Peyer's patch (tissue), 4 donors: ENCODE results near the gene MIOS. TPM values are rescaled to one million over a fixed set of nuclear protein-coding genes. Genes with fewer than 3 reads are reported as not detected.
"Not testable (repeated sequence)": the region's sequence is repeated elsewhere in the genome, so short reads cannot be mapped to it uniquely, and the experiment has no call there.

Experiments used
- DNase-seq, 3 donors: peaks; one replicate each; pipeline ENCODE4 v3.0.0-alpha.2; 2017 to 2019
- H3K27ac ChIP-seq, 4 donors: fragments of 200-600 bp; sonication (generic); one replicate each; pipeline ENCODE4 v1.5.1; 2016 to 2019
- H3K27me3 ChIP-seq, 2 donors: fragments of 200-600 bp; sonication (generic); one replicate each; pipeline ENCODE4 v1.5.1; 2019
- H3K36me3 ChIP-seq, 3 donors: fragments of 200-600 bp; sonication (generic); one replicate each; pipeline ENCODE4 v1.5.1; 2016 to 2019
- H3K4me1 ChIP-seq, 4 donors: fragments of 200-600 bp; sonication (generic); one replicate each; pipeline ENCODE4 v1.5.1; 2016 to 2019
- H3K4me3 ChIP-seq, 4 donors: fragments of 200-600 bp; sonication (generic); 1 replicate in 3 of 4; 2 replicates in 1 of 4; pipeline ENCODE4 v1.5.1; 2016 to 2019; ENCODE audit warnings: mild to moderate bottlenecking in 1 of 4
- H3K9me3 ChIP-seq, 4 donors: fragments of 200-600 bp; sonication (generic); one replicate each; pipeline ENCODE4 v1.5.1; 2016 to 2019; ENCODE audit warnings: mild to moderate bottlenecking in 1 of 4
- CTCF ChIP-seq, 6 experiments: fragments of 450-650 bp in 4 of 6; fragments of 200-600 bp in 2 of 6; sonication (generic) in 1 of 6; IDR thresholded peaks; one replicate each; pipeline ENCODE4 v1.5.1; 2017 to 2019; ENCODE audit warnings: antibody characterized with exemption in 6 of 6, mild to moderate bottlenecking in 3 of 6, moderate library complexity in 1 of 6
- POLR2A ChIP-seq, 2 donors: fragments of 450-650 bp; IDR thresholded peaks; one replicate each; pipeline ENCODE4 v1.5.1; 2017; ENCODE audit warnings: antibody characterized with exemption in 2 of 2, mild to moderate bottlenecking in 2 of 2, moderate library complexity in 2 of 2
- total RNA-seq, 4 donors: library from RNA; depleted of rRNA; stranded (reverse); fragments of >200 nt; gene quantifications; one replicate each; pipeline ENCODE4 v1.1.0, GENCODE V29; 2016

MIOS gene
- total RNA-seq, 4 donors from 2014 or later = 17.1 to 42.9 (median 26.8) TPM

DNA sequence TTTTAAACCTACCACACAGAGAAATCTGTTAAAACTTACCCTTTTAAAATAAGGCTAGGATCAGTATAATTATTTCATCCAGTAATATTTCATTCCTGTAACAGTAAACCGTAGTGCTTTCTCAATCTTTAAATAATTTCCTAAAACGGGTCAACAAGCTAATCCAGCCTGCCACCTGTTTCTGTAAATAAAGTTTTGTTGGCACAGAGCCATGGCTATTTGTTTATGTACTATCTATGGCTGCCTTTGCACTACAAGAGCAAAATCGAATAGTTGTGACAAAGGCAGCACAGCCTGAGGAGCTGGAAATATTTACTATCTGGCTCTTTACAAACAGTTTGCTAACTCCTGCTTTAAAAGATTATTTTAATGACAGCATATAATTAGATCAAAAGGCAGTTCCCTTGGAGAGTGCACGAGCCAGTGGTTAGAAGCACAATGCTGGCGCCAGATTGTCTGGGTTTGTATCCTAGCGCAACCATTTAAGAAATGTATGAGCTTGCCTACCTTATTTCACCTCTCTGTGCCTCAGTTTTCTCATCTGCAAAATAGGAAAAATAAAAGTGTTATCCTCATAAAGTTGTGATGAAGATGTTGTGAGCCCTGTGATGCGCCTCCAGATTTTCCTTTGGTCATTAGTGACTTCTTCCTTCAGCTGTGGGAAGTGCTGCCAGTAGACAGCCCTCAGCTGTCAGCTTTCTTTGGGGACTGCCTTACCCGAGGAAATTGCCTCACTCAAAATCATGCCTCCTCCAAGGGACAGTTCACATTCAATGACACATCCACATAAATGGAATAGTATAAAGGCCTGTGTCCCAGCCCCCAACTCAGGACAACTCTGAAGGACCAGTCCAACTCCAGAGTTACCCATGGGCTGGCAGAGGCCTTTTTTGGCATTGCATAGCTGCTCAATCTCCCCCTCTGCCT, 11.8 kb upstream of the MIOS start:
- Histone ChIP-seq H3K36me3 (no peaks in the 10 kb centered on the region), H3K27me3 (no peaks in the 10 kb centered on the region), H3K4me1 (no peaks in the 10 kb centered on the region), H3K27ac (no peak overlapping the region), H3K9me3 (no peaks in the 10 kb centered on the region), H3K4me3 (no peak overlapping the region)
- no peak for TF ChIP-seq POLR2A (IDR thresholded peaks at IDR 0.05)
- DNase-seq = no peak

DNA sequence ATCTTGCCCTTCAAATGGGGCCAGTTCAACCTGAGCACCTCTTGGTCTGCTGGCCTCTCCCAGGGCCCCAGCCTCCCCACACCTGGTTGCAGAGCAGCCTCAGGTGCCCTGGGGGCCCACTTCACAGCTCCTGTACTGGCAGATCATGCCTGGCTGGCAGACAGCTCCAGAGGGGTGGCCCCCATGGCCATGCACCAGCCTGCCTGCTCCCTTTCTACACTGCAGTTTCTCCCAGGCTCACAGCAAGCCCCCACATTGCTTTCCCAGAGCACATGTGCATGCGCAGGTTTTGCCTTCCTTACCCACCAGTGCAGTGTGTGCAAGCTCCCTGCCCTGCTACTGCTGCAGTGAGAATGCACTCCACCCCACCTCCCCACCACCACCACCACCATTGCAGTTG, 9.8 kb upstream of the MIOS start:
- H3K4me1 ChIP-seq = no peaks in the 10 kb centered on the region
- H3K27me3 ChIP-seq = no peaks in the 10 kb centered on the region
- H3K9me3 ChIP-seq = no peaks in the 10 kb centered on the region
- DNase-seq = no peak
- TF ChIP-seq CTCF (IDR thresholded peaks at IDR 0.05) (no peak), POLR2A (IDR thresholded peaks at IDR 0.05) (no peak)
- H3K36me3 ChIP-seq = no peaks in the 10 kb centered on the region
- H3K27ac ChIP-seq = no peak overlapping the region
- no peak overlapping the region for H3K4me3 ChIP-seq

DNA sequence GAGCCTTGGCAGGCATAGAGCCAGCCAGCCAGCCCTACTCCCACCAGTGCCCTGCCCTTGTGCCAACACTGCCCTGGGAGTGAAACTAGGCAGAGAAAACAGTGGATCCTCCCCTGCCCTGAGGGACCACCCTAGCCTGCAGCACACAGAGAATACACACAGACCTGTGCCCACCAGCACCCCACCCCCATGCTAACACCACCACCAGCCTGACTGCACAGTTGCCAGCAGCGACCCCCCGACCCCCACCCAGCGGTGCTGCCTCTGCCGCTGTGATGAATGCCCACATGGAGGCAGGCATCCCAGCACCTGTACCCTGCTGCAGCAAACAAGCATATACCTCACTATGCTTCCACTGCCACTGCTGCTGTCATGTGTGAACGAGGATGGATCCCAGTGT, 9.4 kb upstream of the MIOS start:
- Histone ChIP-seq H3K4me1 (no peaks in the 10 kb centered on the region), H3K27me3 (no peaks in the 10 kb centered on the region)

DNA sequence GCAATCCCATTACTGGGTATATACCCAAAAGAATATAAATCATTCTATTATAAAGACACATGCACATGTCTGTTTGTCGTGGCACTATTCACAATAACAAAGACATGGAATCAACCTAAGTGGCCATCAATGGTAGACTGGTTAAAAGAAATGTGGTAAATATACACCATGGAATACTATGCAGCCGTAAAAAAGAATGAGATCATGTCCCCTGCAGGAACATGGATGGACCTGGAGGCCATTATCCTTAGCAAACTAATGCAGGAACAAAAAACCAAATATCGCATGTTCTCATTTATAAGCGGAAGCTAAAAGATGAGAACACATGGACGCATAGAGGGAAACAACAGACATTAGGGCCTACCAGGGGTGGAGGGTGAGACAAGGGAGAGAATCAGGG, 5.1 kb upstream of the MIOS start:
- H3K4me3 ChIP-seq, H3K27me3 ChIP-seq, H3K36me3 ChIP-seq, H3K9me3 ChIP-seq, H3K27ac ChIP-seq, H3K4me1 ChIP-seq, DNase-seq: not testable (repeated sequence)

More for the DNA sequence above, 9.4 kb upstream of the MIOS start:
- Histone ChIP-seq H3K27ac (no peak overlapping the region), H3K4me3 (no peak overlapping the region), H3K36me3 (no peaks in the 10 kb centered on the region), H3K9me3 (no peaks in the 10 kb centered on the region)
- no peak for DNase-seq
- TF ChIP-seq POLR2A (IDR thresholded peaks at IDR 0.05) = no peak
- TF ChIP-seq CTCF (IDR thresholded peaks at IDR 0.05) = no peak

DNA sequence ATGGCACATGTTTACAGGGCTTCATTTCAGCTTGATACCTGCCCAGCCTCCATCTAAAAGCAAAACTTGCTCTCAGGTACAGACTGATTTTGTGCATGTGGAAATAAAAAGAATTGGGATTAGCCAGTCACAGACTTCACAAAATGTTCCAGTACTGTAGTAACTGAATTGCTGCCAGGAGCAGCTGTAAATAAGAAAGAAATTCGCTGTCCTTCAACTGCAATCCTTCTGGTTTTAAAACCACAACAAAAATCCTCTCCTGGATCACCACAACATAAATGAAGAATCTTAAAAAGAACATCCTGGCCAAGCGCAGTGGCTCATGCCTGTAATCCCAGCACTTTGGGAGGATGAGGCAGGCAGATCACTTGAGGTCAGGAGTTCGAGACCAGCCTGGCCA, 3.9 kb upstream of the MIOS start:
- DNase-seq = no peak
- H3K27ac ChIP-seq = no peak overlapping the region
- TF ChIP-seq CTCF (IDR thresholded peaks at IDR 0.05) = no peak
- H3K36me3 ChIP-seq = no peaks in the 10 kb centered on the region
- no peaks in the 10 kb centered on the region for H3K9me3 ChIP-seq
- peaks cover 0 to 3% (median under 1%) of the 10 kb centered on the region in 4 donors for H3K4me1 ChIP-seq
- H3K4me3 ChIP-seq = no peak overlapping the region
- H3K27me3 ChIP-seq = no peaks in the 10 kb centered on the region

- Histone ChIP-seq H3K9me3 (no peaks in the 10 kb centered on the region), H3K4me1 (peaks cover 0 to 8% (median 4%) of the 10 kb centered on the region in 4 donors), H3K4me3 (no peak overlapping the region), H3K27ac (no peak overlapping the region), H3K36me3 (no peaks in the 10 kb centered on the region), H3K27me3 (no peaks in the 10 kb centered on the region)
- no peak for TF ChIP-seq CTCF (IDR thresholded peaks at IDR 0.05)
- no peak for TF ChIP-seq POLR2A (IDR thresholded peaks at IDR 0.05)
- DNase-seq = no peak
Observed at GRCh38 chr7:7563269-7563668, 3.4 kb upstream of the MIOS start.
